Measurements from ENCODE around the gene TMEM40.
A peak's percentile ranks its signal among the peaks of the same experiment; 100 is the strongest.

TMEM40 gene

GRCh38 chr3:12708584-12709192 lies 50.4 kb downstream of the TMEM40 start:
- Histone ChIP-seq H3K14ac (ENCODE audit: low read length) (no peak overlapping the region), H3K18ac (ENCODE audit: low read length) (no peak overlapping the region), H3K9ac (ENCODE audit: low read depth, low read length, poor library complexity) (no peak overlapping the region), H3K4me1 (ENCODE audit: control insufficient read depth in 2 of 2, insufficient read depth in 1 of 2, low read depth in 1 of 2, low read length in 2 of 2) (no peaks in the 10 kb centered on the region), H2AK5ac (ENCODE audit: low read depth, low read length) (no peak overlapping the region), H3K4ac (ENCODE audit: low read length) (no peak overlapping the region), H3K4me3 (ENCODE audit: low read length in 2 of 2) (no peak overlapping the region), H4K91ac (ENCODE audit: low read depth, low read length, poor library complexity) (no peak overlapping the region), H3K27me3 (ENCODE audit: control insufficient read depth in 3 of 3, insufficient read depth in 3 of 3, low read depth in 1 of 3, low read length in 3 of 3) (peaks cover 0 to 5% (median 0%) of the 10 kb centered on the region in 3 experiments), H3K9me3 (replicated peaks in 1 of 2; ENCODE audit: control insufficient read depth in 2 of 2, insufficient read depth in 1 of 2, low read depth in 1 of 2, low read length in 2 of 2) (no peaks in the 10 kb centered on the region), H2BK5ac (ENCODE audit: low read length) (no peak overlapping the region), H3K27ac (replicated peaks; ENCODE audit: low read length) (no peak overlapping the region), H3K23ac (ENCODE audit: low read depth, low read length, poor library complexity) (no peak overlapping the region), H2BK12ac (ENCODE audit: low read length) (no peak overlapping the region), H2AFZ (ENCODE audit: low read length) (no peak overlapping the region), H4K8ac (ENCODE audit: low read depth, low read length) (no peak overlapping the region), H3K36me3 (replicated peaks in 1 of 2; ENCODE audit: control insufficient read depth in 2 of 2, insufficient read depth in 2 of 2, low read length in 2 of 2) (no peaks in the 10 kb centered on the region), H3K4me2 (ENCODE audit: insufficient read depth, low read length, poor library complexity, severe bottlenecking) (no peak overlapping the region), H2BK120ac (ENCODE audit: low read depth, low read length) (no peak overlapping the region), H3K79me1 (ENCODE audit: low read depth, low read length) (no peaks in the 10 kb centered on the region), H2BK15ac (ENCODE audit: low read length) (no peak overlapping the region)
- no peak for DNase-seq (ENCODE audit: low spot score)
- no CpG with 5 or more reads among the region's 6 CpGs for WGBS, 2 donors (ENCODE audit: extremely low coverage in 2 of 2, insufficient read length in 2 of 2, insufficient replicate concordance in 1 of 2)

GRCh38 chr3:12707449-12707848 lies 51.6 kb downstream of the TMEM40 start:
- no peak overlapping the region for H3K23ac ChIP-seq (ENCODE audit: low read depth, low read length, poor library complexity)
- no peak overlapping the region for H3K4me2 ChIP-seq (ENCODE audit: insufficient read depth, low read length, poor library complexity, severe bottlenecking)
- no peak for DNase-seq (ENCODE audit: low spot score)
- H3K9ac ChIP-seq (ENCODE audit: low read depth, low read length, poor library complexity), result no peak overlapping the region
- H2BK12ac ChIP-seq (ENCODE audit: low read length), result no peak overlapping the region
- H2AFZ ChIP-seq (ENCODE audit: low read length), result no peak overlapping the region
- H3K36me3 ChIP-seq (replicated peaks in 1 of 2; ENCODE audit: control insufficient read depth in 2 of 2, insufficient read depth in 2 of 2, low read length in 2 of 2), result no peaks in the 10 kb centered on the region
- no peak overlapping the region for H2BK5ac ChIP-seq (ENCODE audit: low read length)
- H3K79me1 ChIP-seq (ENCODE audit: low read depth, low read length), result no peaks in the 10 kb centered on the region
- no peak overlapping the region for H2BK120ac ChIP-seq (ENCODE audit: low read depth, low read length)
- no peak overlapping the region for H3K4me3 ChIP-seq (ENCODE audit: low read length in 2 of 2)
- WGBS, 2 donors (ENCODE audit: extremely low coverage in 2 of 2, insufficient read length in 2 of 2, insufficient replicate concordance in 1 of 2), result no CpG with 5 or more reads among the region's 2 CpGs
- H4K8ac ChIP-seq (ENCODE audit: low read depth, low read length), result no peak overlapping the region
- H3K9me3 ChIP-seq (replicated peaks in 1 of 2; ENCODE audit: control insufficient read depth in 2 of 2, insufficient read depth in 1 of 2, low read depth in 1 of 2, low read length in 2 of 2), result no peaks in the 10 kb centered on the region
- H3K14ac ChIP-seq (ENCODE audit: low read length), result no peak overlapping the region
- H3K4me1 ChIP-seq (ENCODE audit: control insufficient read depth in 2 of 2, insufficient read depth in 1 of 2, low read depth in 1 of 2, low read length in 2 of 2), result no peaks in the 10 kb centered on the region
- no peak overlapping the region for H3K27ac ChIP-seq (replicated peaks; ENCODE audit: low read length)
- H4K91ac ChIP-seq (ENCODE audit: low read depth, low read length, poor library complexity), result no peak overlapping the region
- H3K18ac ChIP-seq (ENCODE audit: low read length), result no peak overlapping the region
- no peak overlapping the region for H3K4ac ChIP-seq (ENCODE audit: low read length)
- H3K27me3 ChIP-seq (ENCODE audit: control insufficient read depth in 3 of 3, insufficient read depth in 3 of 3, low read depth in 1 of 3, low read length in 3 of 3), result peaks cover 0 to 8% (median 0%) of the 10 kb centered on the region in 3 experiments
- no peak overlapping the region for H2BK15ac ChIP-seq (ENCODE audit: low read length)
- H2AK5ac ChIP-seq (ENCODE audit: low read depth, low read length), result no peak overlapping the region

GRCh38 chr3:12706504-12707253 lies 52.4 kb downstream of the TMEM40 start:
- DNase-seq (ENCODE audit: low spot score), result peak; percentile 36
- H3K14ac ChIP-seq (ENCODE audit: low read length), result no peak overlapping the region

GRCh38 chr3:12705981-12706380 lies 53.1 kb downstream of the TMEM40 start:
- Histone ChIP-seq H3K9ac (ENCODE audit: low read depth, low read length, poor library complexity) (no peak overlapping the region), H3K27ac (replicated peaks; ENCODE audit: low read length) (no peak overlapping the region), H3K4me3 (ENCODE audit: low read length in 2 of 2) (no peak overlapping the region), H3K18ac (ENCODE audit: low read length) (no peak overlapping the region), H4K91ac (ENCODE audit: low read depth, low read length, poor library complexity) (no peak overlapping the region), H3K14ac (ENCODE audit: low read length) (no peak overlapping the region), H3K4me1 (ENCODE audit: control insufficient read depth in 2 of 2, insufficient read depth in 1 of 2, low read depth in 1 of 2, low read length in 2 of 2) (no peaks in the 10 kb centered on the region), H3K23ac (ENCODE audit: low read depth, low read length, poor library complexity) (no peak overlapping the region), H3K4ac (ENCODE audit: low read length) (no peak overlapping the region), H2BK120ac (ENCODE audit: low read depth, low read length) (no peak overlapping the region), H3K9me3 (replicated peaks in 1 of 2; ENCODE audit: control insufficient read depth in 2 of 2, insufficient read depth in 1 of 2, low read depth in 1 of 2, low read length in 2 of 2) (no peaks in the 10 kb centered on the region), H2BK5ac (ENCODE audit: low read length) (no peak overlapping the region), H2AFZ (ENCODE audit: low read length) (no peak overlapping the region), H3K36me3 (replicated peaks in 1 of 2; ENCODE audit: control insufficient read depth in 2 of 2, insufficient read depth in 2 of 2, low read length in 2 of 2) (no peaks in the 10 kb centered on the region), H4K8ac (ENCODE audit: low read depth, low read length) (no peak overlapping the region), H3K79me1 (ENCODE audit: low read depth, low read length) (no peaks in the 10 kb centered on the region), H2AK5ac (ENCODE audit: low read depth, low read length) (no peak overlapping the region), H3K27me3 (ENCODE audit: control insufficient read depth in 3 of 3, insufficient read depth in 3 of 3, low read depth in 1 of 3, low read length in 3 of 3) (peaks cover 0 to 9% (median 0%) of the 10 kb centered on the region in 3 experiments), H2BK12ac (ENCODE audit: low read length) (no peak overlapping the region), H3K4me2 (ENCODE audit: insufficient read depth, low read length, poor library complexity, severe bottlenecking) (no peak overlapping the region), H2BK15ac (ENCODE audit: low read length) (no peak overlapping the region)
- no CpG with 5 or more reads among the region's 1 CpG for whole genome bisulfite sequencing, 2 donors (ENCODE audit: extremely low coverage in 2 of 2, insufficient read length in 2 of 2, insufficient replicate concordance in 1 of 2)
- no peak for DNase-seq (ENCODE audit: low spot score)

More at GRCh38 chr3:12706504-12707253, 52.4 kb downstream of the TMEM40 start:
- Histone ChIP-seq H3K27ac (replicated peaks; ENCODE audit: low read length) (no peak overlapping the region), H3K18ac (ENCODE audit: low read length) (no peak overlapping the region), H3K9ac (ENCODE audit: low read depth, low read length, poor library complexity) (no peak overlapping the region), H3K4ac (ENCODE audit: low read length) (no peak overlapping the region), H2BK120ac (ENCODE audit: low read depth, low read length) (no peak overlapping the region), H2AFZ (ENCODE audit: low read length) (no peak overlapping the region), H2BK15ac (ENCODE audit: low read length) (no peak overlapping the region), H3K4me2 (ENCODE audit: insufficient read depth, low read length, poor library complexity, severe bottlenecking) (no peak overlapping the region), H3K79me1 (ENCODE audit: low read depth, low read length) (no peaks in the 10 kb centered on the region), H3K9me3 (replicated peaks in 1 of 2; ENCODE audit: control insufficient read depth in 2 of 2, insufficient read depth in 1 of 2, low read depth in 1 of 2, low read length in 2 of 2) (no peaks in the 10 kb centered on the region), H2BK12ac (ENCODE audit: low read length) (no peak overlapping the region), H4K91ac (ENCODE audit: low read depth, low read length, poor library complexity) (no peak overlapping the region), H4K8ac (ENCODE audit: low read depth, low read length) (no peak overlapping the region), H3K4me3 (ENCODE audit: low read length in 2 of 2) (no peak overlapping the region), H2AK5ac (ENCODE audit: low read depth, low read length) (no peak overlapping the region), H2BK5ac (ENCODE audit: low read length) (no peak overlapping the region), H3K23ac (ENCODE audit: low read depth, low read length, poor library complexity) (no peak overlapping the region), H3K27me3 (ENCODE audit: control insufficient read depth in 3 of 3, insufficient read depth in 3 of 3, low read depth in 1 of 3, low read length in 3 of 3) (peaks cover 0 to 8% (median 0%) of the 10 kb centered on the region in 3 experiments), H3K4me1 (ENCODE audit: control insufficient read depth in 2 of 2, insufficient read depth in 1 of 2, low read depth in 1 of 2, low read length in 2 of 2) (no peaks in the 10 kb centered on the region), H3K36me3 (replicated peaks in 1 of 2; ENCODE audit: control insufficient read depth in 2 of 2, insufficient read depth in 2 of 2, low read length in 2 of 2) (no peaks in the 10 kb centered on the region)
- WGBS, 2 donors (ENCODE audit: extremely low coverage in 2 of 2, insufficient read length in 2 of 2, insufficient replicate concordance in 1 of 2), result no CpG with 5 or more reads among the region's 2 CpGs
